HG02840 (cell line): ENCODE measurements around the gene ADCY7.

Experiments
- ATAC-seq: cut with Tn5 transposase; IDR thresholded peaks from one replicate; pipeline ENCODE4 v1.9.1; 2021; ENCODE audit warnings: mild to moderate bottlenecking, moderate library complexity, moderate number of reproducible peaks; ENCODE audit not compliant: unreplicated experiment, low FRiP score

The ADCY7 gene

DNA sequence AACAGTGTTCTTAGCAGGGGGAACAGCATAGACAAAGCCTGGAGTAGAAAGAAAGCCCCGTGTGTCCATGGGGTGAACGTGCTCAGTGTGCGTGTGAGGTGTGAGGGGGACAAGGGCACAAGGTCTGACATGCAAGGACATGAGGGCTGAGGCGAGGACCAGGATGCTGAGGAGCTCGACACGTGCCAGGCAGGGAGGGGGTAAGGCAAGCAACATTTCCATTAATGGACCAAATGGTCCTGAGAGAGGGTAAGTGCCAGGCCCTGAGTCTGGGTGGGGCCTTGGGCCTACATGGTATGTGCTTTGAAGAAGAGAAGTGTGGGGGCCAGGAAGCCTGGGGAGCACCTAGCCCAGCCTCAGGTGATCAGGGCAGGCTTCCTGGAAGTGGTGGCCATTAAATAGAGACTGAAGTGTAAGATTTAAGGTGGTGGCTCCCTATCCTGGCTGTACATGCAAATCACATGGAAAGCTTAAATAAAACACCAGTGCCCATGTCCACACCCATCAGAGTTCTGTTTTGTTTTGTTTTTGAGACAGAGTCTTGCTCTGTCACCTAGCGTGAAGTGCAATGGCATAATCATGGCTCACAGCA lies 29.3 kb downstream of the ADCY7 start:
- no peak for ATAC-seq

DNA sequence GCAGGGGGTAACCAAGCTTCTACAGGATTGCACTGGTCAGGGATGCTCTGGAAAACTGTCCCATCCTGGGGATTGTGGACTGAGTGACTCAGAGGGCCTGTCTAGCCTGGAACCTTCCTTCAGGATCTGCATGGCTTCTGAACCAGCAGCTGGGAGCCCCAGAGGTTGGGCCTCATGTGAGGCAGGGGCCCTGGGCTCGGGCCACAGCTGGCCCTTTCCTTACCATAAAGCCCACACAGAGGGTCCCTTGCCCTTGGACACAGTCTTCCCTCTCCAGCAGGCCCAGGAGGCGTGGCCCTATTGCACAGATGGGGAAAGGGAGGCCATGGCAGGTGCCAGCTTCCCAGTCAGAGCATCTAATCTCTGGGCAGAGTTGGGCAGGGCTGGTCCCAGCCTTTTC lies 30.5 kb downstream of the ADCY7 start:
- no peak for ATAC-seq

DNA sequence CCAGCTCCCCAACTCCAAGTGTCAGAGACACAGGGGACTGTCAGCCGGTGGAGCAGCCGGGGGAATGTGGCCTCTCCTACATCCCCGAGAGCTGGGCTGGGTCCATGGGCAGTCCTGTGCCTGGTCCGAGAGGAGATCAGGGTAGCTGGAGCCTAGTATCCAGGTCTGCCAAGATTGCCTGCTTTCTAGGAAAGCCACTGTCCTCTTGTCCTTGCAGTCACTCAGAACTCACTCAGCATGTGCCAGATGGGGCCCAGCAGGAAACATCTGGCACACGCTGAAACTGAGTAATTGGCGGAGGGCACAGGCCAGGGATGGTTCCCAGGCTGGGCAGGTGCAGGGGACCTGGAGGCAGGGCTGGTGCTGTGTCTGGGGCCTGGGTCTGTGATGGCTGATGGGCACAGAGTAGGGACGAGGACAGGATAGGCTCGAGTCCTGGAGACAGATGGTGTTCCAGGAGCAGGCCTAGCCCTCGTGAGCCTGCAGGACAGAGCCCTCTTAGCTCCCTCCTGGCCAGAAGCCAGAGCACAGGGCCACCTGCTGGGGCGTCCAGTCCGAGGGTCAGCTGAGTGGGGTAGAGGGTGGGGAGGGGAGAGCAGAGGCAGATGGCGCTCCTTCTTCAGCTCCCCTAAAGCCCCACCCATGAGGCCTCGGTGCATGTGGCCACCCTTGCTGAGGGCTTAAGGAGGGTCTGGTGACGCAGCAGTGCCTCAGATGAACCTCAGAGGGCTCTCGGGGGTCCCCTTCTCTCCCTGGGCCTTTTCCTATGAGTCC lies 31.1 kb downstream of the ADCY7 start:
- ATAC-seq: no peak

DNA sequence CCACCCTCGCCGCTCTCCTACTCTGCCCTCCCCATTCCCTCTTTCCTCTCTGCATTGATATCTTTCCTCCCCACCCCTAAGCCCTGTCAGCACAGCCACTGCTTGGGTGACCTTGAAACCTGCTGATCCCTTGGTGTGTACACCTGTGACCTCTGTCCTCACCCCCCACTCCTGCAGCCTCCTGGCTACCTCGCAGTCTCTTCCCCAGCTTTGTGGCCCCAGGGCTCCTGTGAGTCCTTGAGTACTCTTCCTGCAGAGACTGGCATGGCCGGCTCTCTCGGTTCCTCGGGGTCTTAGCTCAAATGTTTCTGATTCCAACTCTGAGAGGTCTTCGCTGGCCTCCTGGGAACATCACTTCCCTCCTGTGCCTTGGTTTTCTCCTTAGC lies 31.7 kb downstream of the ADCY7 start:
- no peak for ATAC-seq

DNA sequence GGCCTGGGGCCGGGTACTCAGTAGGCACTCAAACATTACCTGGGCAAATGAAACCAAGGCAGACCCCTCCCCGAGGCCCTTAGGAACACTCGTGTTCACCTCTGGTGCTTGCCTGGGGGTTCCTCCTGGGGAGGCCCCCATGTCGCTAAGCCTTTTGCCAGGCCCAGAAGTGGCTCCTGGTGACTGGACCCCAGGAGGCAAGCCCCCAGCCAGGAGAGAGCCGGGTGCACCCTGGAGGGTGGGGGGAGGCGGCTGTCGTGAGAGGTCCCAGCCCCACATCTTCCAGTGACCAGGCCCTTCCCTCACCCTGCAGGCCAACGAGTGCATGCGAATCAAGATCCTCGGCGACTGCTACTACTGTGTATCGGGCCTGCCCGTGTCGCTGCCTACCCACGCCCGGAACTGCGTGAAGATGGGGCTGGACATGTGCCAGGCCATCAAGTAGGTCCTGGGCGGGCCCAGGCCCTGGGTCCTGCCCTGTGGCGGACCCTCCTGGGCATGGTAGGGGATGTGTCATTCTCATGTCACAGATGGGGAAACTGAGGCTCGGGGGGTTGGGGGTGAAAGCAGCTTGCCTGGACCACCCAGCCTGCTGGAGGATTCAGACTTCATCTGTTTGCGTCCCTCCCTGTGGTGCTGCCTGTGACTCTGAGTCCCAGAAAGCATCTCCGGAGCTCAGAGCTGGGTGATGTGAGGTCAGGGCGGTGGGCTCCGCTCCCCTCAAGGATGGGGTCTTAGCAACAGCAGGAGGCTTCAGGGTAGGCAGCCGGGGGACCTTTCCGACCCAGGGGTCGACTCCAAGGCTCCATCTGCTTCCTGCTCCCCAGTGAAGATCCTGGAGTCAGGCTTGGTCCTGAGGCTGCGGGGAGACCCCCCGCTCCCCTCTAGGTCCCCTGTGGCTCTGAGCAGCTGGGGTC lies 32.5 kb downstream of the ADCY7 start:
- ATAC-seq: no peak

GRCh38 chr16:50299508-50300105 lies 33.3 kb downstream of the ADCY7 start:
- ATAC-seq: no peak

DNA sequence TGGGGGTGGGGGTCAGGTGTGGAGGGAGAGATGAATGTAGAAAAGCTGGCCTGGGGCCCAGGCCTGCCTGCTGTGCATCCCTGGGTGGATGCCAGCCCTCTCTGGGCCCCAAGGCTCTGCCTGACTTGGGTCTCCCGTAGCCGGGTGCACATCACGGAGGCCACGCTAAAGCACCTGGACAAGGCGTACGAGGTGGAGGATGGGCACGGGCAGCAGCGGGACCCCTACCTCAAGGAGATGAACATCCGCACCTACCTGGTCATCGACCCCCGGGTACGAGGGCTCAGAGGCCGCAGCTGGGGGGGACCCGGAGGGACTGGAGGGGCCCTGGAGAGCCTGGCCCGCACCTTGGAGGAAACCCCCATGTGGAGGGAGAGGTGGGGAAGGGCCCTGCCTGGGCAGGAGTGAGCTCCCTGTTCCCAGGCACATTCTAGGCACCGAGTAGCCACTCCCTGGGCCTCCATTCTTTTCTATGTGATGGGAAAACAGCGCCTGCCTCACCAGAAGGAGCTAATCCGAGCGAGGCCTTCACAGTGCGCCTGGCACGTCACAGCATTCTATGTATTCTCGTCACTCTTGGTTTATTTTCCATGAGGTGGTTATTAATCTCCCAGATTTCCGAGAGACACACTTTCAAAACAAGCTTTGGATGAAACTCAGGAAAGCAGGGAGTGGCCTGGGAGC lies 34.7 kb downstream of the ADCY7 start:
- ATAC-seq: no peak

- no peak for ATAC-seq
Observed at GRCh38 chr16:50301626-50302471, 35.5 kb downstream of the ADCY7 start.

GRCh38 chr16:50302472-50303005 lies 36.2 kb downstream of the ADCY7 start:
- no peak for ATAC-seq

GRCh38 chr16:50303041-50303604 lies 36.8 kb downstream of the ADCY7 start:
- no peak for ATAC-seq

GRCh38 chr16:50303605-50304466 lies 37.5 kb downstream of the ADCY7 start:
- ATAC-seq: no peak

DNA sequence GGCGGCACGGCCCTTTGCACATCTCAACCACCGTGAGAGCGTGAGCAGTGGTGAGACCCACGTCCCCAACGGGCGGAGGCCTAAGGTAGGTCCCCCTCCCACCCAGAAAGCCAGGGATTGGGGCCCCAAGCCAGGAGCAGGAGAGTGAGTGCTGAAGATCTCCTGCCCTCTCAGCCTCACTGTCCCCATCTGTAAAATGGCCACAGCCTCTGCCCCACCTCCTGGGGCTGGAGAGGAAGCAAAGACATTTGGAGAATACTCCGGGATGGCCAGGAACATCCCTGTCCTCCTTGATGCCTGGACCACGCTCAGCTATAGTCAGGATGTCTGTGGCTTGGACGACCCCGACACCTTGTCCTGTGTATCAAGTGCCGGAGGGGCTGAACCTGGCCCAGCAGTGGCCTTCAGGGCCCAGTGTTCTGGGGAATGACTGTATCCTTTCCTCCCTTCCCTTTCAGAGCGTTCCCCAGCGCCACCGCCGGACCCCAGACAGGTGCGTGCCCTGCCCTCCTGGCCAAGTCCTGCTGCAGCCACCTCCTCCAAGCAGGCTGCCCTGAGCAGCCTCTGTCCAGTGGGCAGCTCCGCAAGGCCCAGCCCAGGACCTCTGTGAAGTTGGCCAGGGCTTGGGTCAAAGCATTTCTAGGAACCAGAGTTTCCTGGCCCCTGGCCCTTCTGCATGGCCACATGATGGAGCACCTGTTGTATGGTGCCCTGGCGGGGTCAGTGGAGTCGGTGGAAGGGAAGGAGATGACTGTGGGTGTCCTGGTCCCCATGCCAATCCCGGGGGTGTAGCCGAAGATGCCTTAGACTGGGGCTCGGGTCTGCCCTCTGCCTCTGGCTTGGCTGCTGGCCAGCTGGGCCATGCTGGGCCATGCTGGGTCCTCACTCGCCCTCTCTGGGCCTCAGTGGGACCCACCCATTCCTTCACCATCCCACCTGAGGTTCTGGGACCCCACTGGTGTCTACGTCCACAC lies 38.4 kb downstream of the ADCY7 start:
- ATAC-seq: no peak

DNA sequence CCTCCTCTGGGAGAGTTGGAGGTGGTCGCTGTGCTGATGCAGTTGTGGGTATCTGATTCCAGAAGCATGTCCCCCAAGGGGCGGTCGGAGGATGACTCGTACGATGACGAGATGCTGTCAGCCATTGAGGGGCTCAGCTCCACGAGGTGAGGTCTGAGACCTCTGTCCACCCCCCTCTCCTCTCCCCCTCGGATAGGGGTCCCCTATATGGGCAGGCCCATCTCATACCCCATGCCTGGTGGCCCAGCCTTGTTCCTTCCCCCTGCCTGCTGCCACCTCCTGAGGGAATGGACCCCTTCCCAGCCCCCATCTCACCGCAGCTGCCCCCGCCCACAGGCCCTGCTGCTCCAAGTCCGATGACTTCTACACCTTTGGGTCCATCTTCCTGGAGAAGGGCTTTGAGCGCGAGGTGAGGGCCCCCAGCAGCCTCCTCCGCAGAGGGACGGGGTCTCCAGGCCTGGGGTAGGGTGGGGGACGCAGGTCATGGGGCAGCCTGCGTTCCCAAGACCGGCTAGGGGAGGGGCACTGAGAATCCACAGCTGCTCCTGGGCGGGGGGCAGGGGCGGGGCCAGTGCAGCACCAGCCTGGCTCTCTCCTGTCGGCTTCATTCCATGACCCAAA lies 39.2 kb downstream of the ADCY7 start:
- ATAC-seq: no peak

DNA sequence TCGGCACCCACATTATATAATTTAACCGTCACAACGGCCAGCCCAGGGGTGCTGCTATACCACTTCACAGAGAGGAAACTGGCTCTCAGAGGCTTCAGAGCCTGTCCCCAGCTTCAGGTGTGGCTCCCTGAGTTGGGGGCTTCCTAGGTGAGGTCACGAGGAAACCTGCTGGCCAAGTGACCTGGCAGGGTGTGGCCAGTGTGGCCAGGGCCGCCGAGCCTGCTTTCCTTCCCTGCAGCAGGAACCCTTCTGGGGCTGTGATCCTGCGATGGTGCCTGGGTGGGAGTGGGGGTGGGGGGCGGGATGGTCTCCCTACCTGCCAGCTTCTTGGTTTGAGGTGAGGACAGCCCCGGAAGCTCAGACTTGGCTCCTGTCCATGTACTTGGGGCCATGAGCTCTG lies 39.9 kb downstream of the ADCY7 start:
- no peak for ATAC-seq

- no peak for ATAC-seq
Observed at GRCh38 chr16:50308237-50308965, 42.0 kb downstream of the ADCY7 start.

DNA sequence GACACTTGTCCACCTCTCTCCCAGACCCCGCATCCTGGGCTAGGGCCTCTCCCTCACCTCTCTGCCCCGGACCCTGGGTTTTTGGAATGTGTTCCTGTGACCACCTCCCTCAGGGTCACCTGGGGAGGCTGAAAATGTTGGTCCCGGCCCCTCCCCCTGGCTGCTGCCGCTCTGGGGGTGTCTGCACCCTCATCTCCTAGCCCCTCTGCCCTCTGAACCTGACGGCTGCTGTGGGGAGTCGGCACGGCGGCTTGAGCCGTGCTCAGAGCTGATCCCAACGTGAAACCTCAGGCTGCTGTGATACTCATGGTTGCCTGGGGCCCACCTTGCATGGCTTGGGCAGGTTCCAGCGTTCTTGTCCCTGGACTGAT lies 42.8 kb downstream of the ADCY7 start:
- ATAC-seq: no peak
